Liver (tissue), 9 donors: Measurements from ENCODE around the gene GRK3. TPM values are rescaled to one million over a fixed set of nuclear protein-coding genes. Genes with fewer than 3 reads are reported as not detected.

Experiments
- DNase-seq: peaks from one replicate; pipeline ENCODE4 v3.0.0-alpha.2; 2017; ENCODE audit warnings: low spot score
- H3K27ac ChIP-seq, 2 donors: one replicate each; pipeline ENCODE4 v1.7.0; 2013; ENCODE audit warnings: inconsistent platforms in 2 of 2, low read length in 2 of 2, control low read depth in 1 of 2, low read depth in 1 of 2, mild to moderate bottlenecking in 1 of 2
- H3K27me3 ChIP-seq, 4 donors: one replicate each; pipeline versions ENCODE4 v1.6.1 to v1.7.0; 2013; ENCODE audit warnings: low read length in 3 of 4, inconsistent platforms in 1 of 4, mild to moderate bottlenecking in 1 of 4, moderate library complexity in 1 of 4; ENCODE audit not compliant: control insufficient read depth in 4 of 4, insufficient read depth in 4 of 4
- H3K36me3 ChIP-seq, 4 donors: one replicate each; pipeline versions ENCODE4 v1.6.1 to v1.7.0; 2013; ENCODE audit warnings: low read length in 3 of 4, mild to moderate bottlenecking in 3 of 4, low read depth in 1 of 4, moderate library complexity in 1 of 4; ENCODE audit not compliant: control insufficient read depth in 4 of 4, insufficient read depth in 3 of 4
- H3K4me1 ChIP-seq, 4 donors: one replicate each; pipeline versions ENCODE4 v1.6.1 to v1.7.0; 2013; ENCODE audit warnings: low read length in 3 of 4, mild to moderate bottlenecking in 3 of 4, moderate library complexity in 1 of 4; ENCODE audit not compliant: control insufficient read depth in 4 of 4, insufficient read depth in 4 of 4
- H3K4me3 ChIP-seq, 3 donors: one replicate each; pipeline versions ENCODE4 v1.6.1 to v1.7.0; 2013; ENCODE audit warnings: low read length in 3 of 3, control low read depth in 1 of 3, low read depth in 1 of 3, mild to moderate bottlenecking in 1 of 3
- H3K9ac ChIP-seq, 2 donors: one replicate each; pipeline ENCODE4 v1.7.0; 2013; ENCODE audit warnings: low read length in 2 of 2, mild to moderate bottlenecking in 2 of 2, moderate library complexity in 2 of 2, control low read depth in 1 of 2, low read depth in 1 of 2
- H3K9me3 ChIP-seq, 4 donors: one replicate each; pipeline versions ENCODE4 v1.6.1 to v1.7.0; 2013; ENCODE audit warnings: low read length in 3 of 4; ENCODE audit not compliant: control insufficient read depth in 4 of 4
- EGR1 ChIP-seq, 2 donors: IDR thresholded peaks; 2 replicates each; pipeline ENCODE4 v1.6.1; 2016 to 2018; ENCODE audit warnings: antibody characterized with exemption in 2 of 2, low read depth in 2 of 2
- FOXA2 ChIP-seq: IDR thresholded peaks from 2 replicates; pipeline ENCODE4 v1.6.1; 2016; ENCODE audit warnings: antibody characterized with exemption
- GABPA ChIP-seq, 2 donors: IDR thresholded peaks in 1 of 2; conservative IDR thresholded peaks in 1 of 2; 2 replicates each; pipeline ENCODE4 v1.6.1; 2016; ENCODE audit warnings: antibody characterized with exemption in 2 of 2, mild to moderate bottlenecking in 1 of 2, moderate library complexity in 1 of 2
- HNF4A ChIP-seq, 2 donors: conservative IDR thresholded peaks; 2 replicates each; pipeline ENCODE4 v1.6.1; 2016; ENCODE audit warnings: antibody characterized with exemption in 2 of 2, mild to moderate bottlenecking in 2 of 2
- HNF4G ChIP-seq: IDR thresholded peaks from 2 replicates; pipeline ENCODE4 v1.6.1; 2016; ENCODE audit warnings: antibody characterized with exemption
- JUND ChIP-seq, 2 donors: IDR thresholded peaks; 2 replicates each; pipeline ENCODE4 v1.6.1; 2016; ENCODE audit warnings: antibody characterized with exemption in 2 of 2
- RAD21 ChIP-seq, 2 donors: IDR thresholded peaks; 2 replicates each; pipeline ENCODE4 v1.6.1; 2016; ENCODE audit warnings: antibody characterized with exemption in 2 of 2, mild to moderate bottlenecking in 2 of 2
- RXRA ChIP-seq, 2 donors: IDR thresholded peaks; 2 replicates each; pipeline ENCODE4 v1.6.1; 2017 to 2018; ENCODE audit warnings: antibody characterized with exemption in 2 of 2, mild to moderate bottlenecking in 1 of 2
- YY1 ChIP-seq: IDR thresholded peaks from 2 replicates; pipeline ENCODE4 v1.6.1; 2016; ENCODE audit warnings: antibody characterized with exemption, mild to moderate bottlenecking
- WGBS: extraction: QIAGEN DNeasy Blood & Tissue Kit; methylation state at CpG from one replicate; pipeline ENCODE4 v1.1.7; 2013; 5-methylcytosine and 5-hydroxymethylcytosine counted together
- polyA plus RNA-seq, 2 donors: library from polyadenylated mRNA; stranded (reverse) in 1 of 2; unstranded in 1 of 2; fragments of 200-250 nt in 1 of 2; fragments of >200 nt in 1 of 2; fragmentation: Nextera tagmentation in 1 of 2; extraction: Ambion mirVana in 1 of 2; gene quantifications; one replicate each; pipeline versions ENCODE4 v1.2.1 to v1.2.3, GENCODE V29; 2013 to 2015
- total RNA-seq, 2 donors: library from RNA; depleted of rRNA; stranded (reverse); fragments of >200 nt; gene quantifications; one replicate each; pipeline ENCODE4 v1.2.3, GENCODE V29; 2014
- TF ChIP-seq, protein P1 (sequence below): IDR thresholded peaks from 2 replicates; pipeline ENCODE4 v1.6.1; 2016; ENCODE audit warnings: antibody characterized with exemption
- TF ChIP-seq, protein P2 (sequence below): IDR thresholded peaks from 2 replicates; pipeline ENCODE4 v1.6.1; 2016; ENCODE audit warnings: antibody characterized with exemption
- TF ChIP-seq, protein P3 (sequence below): fragments of 150-350 bp; IDR thresholded peaks from 2 replicates; pipeline ENCODE4 v1.5.1; 2017; ENCODE audit warnings: improper control_type of control experiment, low read depth, low read length; ENCODE audit not compliant: missing input control
- TF ChIP-seq, protein P4 (sequence below): IDR thresholded peaks from 2 replicates; pipeline ENCODE4 v1.6.1; 2016; ENCODE audit warnings: antibody characterized with exemption
- donor health status: healthy.
- donor health status: healthy.
- donor health status: healthy.
- donor health status: healthy.
- donor health status: healthy.

GRK3 gene
- total and polyA plus RNA-seq, 4 donors, result 0.79 to 6.5 (median 2.4) TPM

DNA sequence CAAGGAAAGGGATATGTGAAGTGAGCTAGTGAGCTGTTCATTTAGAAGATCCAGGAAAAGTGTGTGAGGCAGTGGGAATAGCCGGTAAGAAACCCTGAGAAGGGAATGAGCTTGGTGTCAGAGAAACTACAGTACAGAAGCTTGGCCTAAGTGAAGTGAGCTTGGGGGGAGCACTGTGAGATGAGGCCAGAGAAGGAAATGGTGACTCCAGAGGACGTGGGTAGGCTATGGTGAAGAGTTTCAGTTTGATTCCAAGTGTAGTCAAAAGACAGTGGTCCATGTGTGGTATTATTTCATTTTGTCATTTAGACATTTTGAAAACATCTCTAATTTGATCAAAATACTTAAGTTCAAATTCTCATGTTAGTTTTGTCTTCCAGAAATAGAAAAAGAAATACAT is 77.2 kb downstream of the GRK3 start:
- Histone ChIP-seq H3K27me3 (no peaks in the 10 kb centered on the region), H3K9me3 (peaks cover 0 to 6% (median 0%) of the 10 kb centered on the region in 4 donors), H3K9ac (no peak overlapping the region), H3K4me1 (no peaks in the 10 kb centered on the region), H3K36me3 (no peaks in the 10 kb centered on the region), H3K27ac (no peak overlapping the region), H3K4me3 (no peak overlapping the region)
- WGBS, result 89% methylated on average over 2 of the region's 2 CpGs
- TF ChIP-seq FOXA2, result no peak
- TF ChIP-seq, protein P1, sequence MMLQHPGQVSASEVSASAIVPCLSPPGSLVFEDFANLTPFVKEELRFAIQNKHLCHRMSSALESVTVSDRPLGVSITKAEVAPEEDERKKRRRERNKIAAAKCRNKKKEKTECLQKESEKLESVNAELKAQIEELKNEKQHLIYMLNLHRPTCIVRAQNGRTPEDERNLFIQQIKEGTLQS, result no peak
- TF ChIP-seq, protein P2, sequence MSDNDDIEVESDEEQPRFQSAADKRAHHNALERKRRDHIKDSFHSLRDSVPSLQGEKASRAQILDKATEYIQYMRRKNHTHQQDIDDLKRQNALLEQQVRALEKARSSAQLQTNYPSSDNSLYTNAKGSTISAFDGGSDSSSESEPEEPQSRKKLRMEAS, result no peak
- TF ChIP-seq, protein P3, sequence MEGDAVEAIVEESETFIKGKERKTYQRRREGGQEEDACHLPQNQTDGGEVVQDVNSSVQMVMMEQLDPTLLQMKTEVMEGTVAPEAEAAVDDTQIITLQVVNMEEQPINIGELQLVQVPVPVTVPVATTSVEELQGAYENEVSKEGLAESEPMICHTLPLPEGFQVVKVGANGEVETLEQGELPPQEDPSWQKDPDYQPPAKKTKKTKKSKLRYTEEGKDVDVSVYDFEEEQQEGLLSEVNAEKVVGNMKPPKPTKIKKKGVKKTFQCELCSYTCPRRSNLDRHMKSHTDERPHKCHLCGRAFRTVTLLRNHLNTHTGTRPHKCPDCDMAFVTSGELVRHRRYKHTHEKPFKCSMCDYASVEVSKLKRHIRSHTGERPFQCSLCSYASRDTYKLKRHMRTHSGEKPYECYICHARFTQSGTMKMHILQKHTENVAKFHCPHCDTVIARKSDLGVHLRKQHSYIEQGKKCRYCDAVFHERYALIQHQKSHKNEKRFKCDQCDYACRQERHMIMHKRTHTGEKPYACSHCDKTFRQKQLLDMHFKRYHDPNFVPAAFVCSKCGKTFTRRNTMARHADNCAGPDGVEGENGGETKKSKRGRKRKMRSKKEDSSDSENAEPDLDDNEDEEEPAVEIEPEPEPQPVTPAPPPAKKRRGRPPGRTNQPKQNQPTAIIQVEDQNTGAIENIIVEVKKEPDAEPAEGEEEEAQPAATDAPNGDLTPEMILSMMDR, result no peak
- TF ChIP-seq GABPA (IDR thresholded peaks at IDR 0.05 in 1 of 2, conservative IDR thresholded peaks at IDR 0.05 in 1 of 2), result no peak
- TF ChIP-seq RXRA (IDR thresholded peaks at IDR 0.05), result no peak
- TF ChIP-seq HNF4G, result no peak
- no peak for TF ChIP-seq HNF4A (conservative IDR thresholded peaks at IDR 0.05)
- TF ChIP-seq, protein P4, sequence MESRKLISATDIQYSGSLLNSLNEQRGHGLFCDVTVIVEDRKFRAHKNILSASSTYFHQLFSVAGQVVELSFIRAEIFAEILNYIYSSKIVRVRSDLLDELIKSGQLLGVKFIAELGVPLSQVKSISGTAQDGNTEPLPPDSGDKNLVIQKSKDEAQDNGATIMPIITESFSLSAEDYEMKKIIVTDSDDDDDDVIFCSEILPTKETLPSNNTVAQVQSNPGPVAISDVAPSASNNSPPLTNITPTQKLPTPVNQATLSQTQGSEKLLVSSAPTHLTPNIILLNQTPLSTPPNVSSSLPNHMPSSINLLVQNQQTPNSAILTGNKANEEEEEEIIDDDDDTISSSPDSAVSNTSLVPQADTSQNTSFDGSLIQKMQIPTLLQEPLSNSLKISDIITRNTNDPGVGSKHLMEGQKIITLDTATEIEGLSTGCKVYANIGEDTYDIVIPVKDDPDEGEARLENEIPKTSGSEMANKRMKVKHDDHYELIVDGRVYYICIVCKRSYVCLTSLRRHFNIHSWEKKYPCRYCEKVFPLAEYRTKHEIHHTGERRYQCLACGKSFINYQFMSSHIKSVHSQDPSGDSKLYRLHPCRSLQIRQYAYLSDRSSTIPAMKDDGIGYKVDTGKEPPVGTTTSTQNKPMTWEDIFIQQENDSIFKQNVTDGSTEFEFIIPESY, result no peak
- no peak for DNase-seq

DNA sequence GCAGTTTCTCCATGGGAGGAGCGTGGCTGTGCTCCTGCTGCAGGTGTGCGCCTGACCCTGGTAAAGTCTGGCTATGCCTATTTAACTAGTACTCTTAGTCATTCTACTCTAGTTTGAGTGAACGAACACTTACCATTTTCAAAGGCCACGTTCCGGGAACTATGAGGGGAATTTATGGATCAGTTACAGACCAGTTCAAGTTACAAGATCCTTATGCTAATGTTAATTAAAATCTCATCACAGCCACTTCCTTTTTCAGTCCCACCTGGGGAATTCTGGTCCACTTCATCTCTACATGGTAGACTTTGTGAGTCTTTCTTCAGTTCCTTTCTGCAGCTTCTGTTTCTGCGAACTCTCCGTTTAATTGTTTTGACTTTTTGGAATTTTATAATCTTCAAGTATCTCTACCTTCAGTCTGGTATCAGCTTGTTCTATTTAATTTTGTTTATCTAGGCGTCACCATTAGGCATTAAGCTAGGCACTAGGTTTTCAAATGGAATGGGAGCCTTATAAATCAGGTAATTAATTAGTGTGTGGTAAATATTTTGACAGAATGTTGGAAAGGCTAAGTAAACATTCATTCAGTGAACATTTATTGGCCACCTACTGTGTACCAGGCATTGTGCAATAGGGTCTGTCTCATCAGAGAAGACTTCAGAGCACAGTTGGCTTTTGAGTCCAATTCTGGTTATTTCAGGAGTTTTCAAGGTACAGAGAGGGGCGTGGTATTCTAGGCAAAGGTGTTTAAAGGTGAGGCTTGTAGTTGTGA is 78.9 kb downstream of the GRK3 start:
- Histone ChIP-seq H3K27ac (no peak overlapping the region), H3K9ac (no peak overlapping the region)
- DNase-seq, result no peak

More for the DNA sequence above, 78.9 kb downstream of the GRK3 start:
- no peaks in the 10 kb centered on the region for H3K36me3 ChIP-seq
- no peaks in the 10 kb centered on the region for H3K27me3 ChIP-seq
- no peak overlapping the region for H3K4me3 ChIP-seq
- TF ChIP-seq RXRA (IDR thresholded peaks at IDR 0.05) (no peak), RAD21 (IDR thresholded peaks at IDR 0.05) (no peak), FOXA2 (no peak), JUND (IDR thresholded peaks at IDR 0.05) (no peak), EGR1 (IDR thresholded peaks at IDR 0.05; ENCODE audit: low read depth in 2 of 2) (no peak), GABPA (IDR thresholded peaks at IDR 0.05 in 1 of 2, conservative IDR thresholded peaks at IDR 0.05 in 1 of 2) (no peak), YY1 (no peak), HNF4A (conservative IDR thresholded peaks at IDR 0.05) (no peak)
- TF ChIP-seq, protein P2, result no peak
- TF ChIP-seq, protein P4, result no peak
- TF ChIP-seq, protein P3, result no peak
- peaks cover 0 to 6% (median 0%) of the 10 kb centered on the region in 4 donors for H3K9me3 ChIP-seq
- H3K4me1 ChIP-seq, result no peaks in the 10 kb centered on the region
- whole genome bisulfite sequencing, result 93% methylated on average over 9 of the region's 9 CpGs
